Fibroblast of the conjunctiva (primary cell): Measurements from ENCODE around the gene GSC2.

Experiments used
- DNase-seq: peaks from one replicate; pipeline ENCODE4 v3.0.0-alpha.2; 2010; ENCODE audit warnings: low read depth

Gene GSC2

DNA sequence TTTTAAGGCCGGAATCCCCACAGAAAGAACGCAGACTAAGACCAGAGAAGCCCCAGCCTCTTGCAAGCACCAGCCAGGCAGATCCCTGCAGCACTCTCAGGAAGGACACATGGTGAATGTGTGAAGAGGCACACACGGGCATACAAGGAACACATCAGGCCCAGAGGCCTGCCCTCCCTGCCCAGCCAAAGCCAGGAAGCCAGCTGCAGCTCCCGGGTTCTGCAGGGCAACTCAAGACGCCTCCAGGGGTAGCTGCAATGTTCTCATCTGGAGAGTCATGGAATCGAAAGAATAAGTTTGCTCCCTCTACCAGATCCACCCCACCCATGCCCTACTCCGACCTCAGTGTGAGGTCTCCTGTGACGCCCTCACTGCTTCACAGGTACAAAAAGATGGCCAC lies 30.1 kb downstream of the GSC2 start:
- no peak for DNase-seq

DNA sequence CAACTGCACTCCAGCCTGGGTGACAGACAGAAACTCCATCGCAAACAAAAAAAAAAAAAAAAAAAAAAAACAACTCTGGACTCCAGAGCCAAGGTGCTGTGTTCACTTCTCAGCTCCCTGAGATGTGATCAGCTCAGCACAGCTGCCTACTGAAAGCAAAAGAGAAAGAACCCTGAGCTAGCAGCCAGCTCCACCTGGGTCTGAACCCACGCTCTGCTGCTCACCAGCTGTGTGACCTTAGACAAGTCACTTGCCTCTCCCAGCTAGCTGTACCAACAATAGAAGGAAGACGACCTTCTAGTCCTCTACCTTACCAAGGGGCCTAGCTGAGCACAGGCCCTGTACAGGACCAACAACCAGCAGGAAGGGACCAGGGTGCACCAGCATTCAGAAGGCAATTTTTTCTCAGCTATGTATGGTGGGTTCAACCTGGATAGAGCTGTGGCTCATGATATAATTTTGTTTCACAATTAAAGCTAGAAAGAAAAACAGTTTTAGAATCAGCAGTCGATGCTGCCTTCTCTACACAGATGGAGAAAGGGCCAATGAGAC lies 31.7 kb downstream of the GSC2 start:
- no peak for DNase-seq

DNA sequence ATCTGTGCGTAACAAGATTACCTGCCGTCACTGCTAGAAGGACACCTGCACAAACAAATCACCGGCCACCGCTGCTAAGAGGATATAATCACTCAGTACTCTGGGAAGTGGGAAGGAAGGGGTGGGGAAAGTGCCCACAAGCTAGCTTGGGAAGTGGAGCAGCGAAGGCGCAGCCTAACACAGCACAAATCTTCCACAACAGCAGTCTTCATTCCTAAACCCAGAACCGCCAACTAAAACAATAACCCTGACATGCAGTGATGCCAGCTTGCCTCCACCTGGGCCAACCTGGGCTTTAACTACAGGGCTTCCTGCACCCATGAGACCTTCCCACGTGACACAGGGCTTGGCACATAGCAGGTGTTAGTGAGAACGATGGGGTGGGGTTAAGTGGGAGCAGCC lies 33.0 kb downstream of the GSC2 start:
- no peak for DNase-seq

DNA sequence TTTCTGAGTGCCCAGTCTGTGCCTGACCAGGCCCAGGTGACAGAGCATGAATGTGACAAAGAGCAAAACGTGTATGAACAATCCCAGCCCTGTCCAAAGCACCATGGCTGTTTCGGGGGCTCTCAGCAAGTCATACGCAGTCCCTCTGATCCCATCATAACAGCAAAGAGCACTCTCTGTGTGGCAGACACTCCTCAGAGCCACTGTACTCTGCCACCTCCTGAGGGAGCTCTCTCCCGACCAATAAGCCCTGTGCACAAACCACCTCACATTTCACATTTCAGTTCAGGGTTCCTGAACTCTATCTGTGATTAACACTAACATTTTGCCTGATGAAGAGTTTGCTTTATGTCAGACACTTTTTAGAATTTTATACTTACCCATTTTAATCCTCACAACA lies 34.5 kb downstream of the GSC2 start:
- DNase-seq = no peak

DNA sequence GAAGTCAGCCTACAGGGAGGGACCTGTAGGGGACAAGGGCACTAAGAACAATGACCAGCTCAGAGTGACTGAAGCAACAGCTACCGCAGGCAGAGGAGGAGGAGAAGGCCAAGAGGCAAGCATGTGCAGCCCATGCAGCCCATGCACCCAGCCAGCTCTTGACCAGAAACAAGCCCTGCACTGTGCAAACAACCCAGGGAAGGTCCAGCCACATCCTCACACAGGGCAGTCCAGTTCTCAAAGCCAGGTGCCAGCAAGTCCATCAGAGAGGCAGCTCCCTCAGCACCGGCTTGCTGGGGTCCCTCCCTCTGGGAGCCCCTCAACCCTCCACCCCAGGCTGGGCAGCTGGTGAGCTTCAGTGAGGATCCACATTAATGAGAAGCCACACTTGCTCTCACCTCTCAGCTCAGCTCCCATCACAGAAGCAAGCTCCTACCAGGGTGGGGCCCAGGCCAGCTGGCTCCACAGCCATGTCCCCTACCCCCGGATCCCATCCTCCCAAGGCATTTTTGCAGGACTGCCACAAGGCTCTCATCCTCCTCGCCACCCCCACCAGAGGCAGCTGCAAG lies 35.0 kb downstream of the GSC2 start:
- no peak for DNase-seq

DNA sequence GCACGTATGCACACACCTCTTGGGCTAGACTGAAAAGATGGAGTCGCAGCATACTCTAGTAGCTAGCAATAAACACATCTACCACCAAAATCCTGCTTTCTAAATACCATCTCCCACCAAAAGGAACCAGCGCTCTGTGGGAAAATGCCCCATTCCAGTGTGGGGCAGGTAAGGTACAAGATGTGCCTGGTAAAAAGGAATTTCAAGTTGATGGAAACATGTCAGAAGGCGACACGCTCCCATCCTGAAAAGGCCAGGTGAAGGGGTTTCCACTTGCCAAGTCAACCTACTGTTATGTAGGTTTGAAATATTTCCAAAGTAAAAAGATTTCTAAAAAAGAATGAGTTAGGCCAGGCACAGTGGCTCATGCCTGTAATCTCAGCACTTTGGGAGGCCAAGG lies 36.7 kb downstream of the GSC2 start:
- DNase-seq = no peak

DNA sequence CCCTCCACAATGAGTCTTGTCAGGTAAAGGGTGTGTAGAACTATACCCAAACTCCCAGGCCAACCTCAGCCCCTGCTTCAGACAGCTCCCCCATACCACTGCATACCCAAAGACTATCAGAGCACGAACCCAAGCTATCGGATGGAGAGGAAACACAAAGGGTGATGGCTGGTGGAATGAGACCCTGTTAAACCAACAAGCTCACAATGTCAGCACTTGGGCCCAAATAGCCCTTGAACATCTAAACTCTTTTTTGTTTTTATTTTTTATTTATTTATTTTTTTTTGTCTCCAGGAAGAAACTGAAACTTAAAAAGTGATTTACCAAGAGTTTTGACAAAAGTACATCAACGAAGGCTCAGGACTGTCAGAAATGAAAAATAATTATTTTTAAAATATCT lies 38.5 kb downstream of the GSC2 start:
- no peak for DNase-seq

DNA sequence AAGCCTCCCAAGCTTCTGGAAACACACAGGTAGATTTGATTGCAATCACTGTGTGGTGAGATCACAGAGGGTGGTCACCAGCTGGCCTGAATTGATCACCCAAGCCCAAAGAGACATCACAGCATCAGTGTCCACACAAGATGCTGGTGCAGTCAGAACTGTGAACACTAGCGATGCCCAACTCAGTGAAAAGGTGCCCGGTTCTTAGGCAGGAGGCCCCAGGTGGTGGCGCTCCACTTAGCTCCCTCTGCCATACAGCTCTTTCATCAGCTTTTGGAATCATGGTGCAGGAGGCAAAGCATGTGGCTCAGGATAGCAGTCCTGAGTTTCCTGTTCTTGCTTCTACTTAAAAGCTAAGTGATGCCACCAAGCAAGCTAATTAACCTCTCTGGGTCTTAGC lies 39.0 kb downstream of the GSC2 start:
- DNase-seq = no peak

DNA sequence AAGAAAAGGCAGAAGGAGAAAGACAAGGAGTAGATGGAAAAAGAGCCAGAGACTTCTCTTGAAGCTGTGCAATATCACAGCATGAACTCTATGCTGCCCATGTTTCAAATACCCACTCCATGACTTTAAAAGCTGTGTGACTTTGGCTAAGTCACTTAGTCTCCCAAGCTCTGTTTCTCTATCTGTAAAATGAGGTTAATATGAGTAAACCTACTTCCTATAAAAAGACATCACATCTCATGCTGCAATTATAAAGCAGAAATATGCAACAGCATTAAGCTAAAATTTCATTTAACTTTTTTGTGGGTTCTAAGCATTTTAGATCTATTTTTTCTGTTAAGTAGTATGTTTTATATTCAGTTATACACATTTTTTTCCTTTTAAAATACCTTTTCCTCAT lies 39.4 kb downstream of the GSC2 start:
- no peak for DNase-seq

DNA sequence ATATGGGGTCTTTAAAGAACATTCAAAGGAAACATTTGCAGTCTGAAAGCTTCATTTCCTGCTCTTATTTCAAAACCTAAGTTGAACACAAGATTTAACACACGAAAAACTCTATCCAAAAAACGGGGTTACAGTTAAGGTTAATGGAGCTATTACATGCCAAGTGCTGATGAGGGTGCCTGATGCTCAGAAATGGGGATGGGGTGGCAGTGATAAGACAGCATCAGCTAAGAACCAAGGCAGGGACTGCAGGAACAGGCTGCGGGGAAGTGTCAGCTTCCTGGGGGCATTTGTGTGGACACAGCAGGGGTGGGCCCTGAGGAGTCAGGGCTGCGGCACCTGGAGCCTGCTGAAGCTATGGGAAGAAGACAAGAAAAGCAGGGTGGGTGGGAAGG lies 40.0 kb downstream of the GSC2 start:
- DNase-seq = no peak

DNA sequence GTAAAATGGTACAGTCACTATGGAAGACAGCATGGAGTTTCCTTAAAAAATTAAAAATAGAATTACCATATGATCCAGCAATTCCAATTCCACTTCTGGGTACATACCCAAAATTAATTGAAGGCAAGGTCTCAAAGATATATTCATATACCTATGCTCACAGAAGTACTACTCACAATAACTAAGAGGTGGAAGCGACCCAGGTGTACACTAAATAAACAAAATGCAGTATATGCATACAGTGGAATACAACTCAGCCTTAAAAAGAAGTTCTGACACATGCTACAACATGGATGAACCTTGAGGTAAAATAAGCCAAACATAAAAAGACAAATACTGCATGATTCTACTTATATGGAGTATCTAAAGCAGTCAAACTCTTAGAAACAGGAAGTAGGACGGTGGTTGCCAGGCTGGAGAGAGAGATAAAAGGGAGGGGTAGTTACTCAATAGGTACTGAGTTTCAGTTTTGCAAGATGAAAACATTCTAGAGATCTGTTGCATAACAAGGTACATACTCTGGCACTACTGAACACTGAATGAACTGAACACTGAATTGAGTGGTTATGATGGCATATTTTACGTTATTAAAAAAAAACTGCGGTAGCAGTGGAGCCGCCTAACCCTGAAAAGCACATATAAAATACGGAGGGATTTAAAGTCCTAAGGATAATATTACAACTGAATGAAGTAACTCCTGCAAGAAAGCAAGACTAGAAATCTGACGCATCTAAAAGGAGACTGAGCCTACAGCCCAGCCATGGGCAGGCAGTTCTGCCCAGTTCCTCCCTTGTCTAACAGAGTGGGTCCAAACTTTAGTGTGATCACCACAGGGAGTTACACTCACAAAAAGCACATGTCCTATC lies 40.7 kb downstream of the GSC2 start:
- no peak for DNase-seq

DNA sequence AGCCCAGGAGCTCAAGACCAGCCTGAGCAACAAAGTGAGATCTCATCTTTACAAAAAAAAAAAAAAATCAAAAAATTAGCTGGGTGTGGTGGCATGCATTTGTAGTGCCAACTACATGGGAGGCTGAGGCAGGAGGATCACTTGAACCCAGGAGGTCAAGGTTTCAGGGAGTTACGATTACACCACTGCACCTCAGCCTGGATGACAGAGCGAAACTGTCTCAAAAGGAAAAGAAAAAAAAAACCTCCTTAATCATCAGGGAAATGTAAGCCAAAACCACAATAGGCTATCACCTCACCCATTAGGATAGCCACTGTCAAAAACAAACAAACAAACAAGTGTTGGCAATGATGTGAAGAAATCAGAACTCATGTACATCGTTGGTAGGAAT lies 41.3 kb downstream of the GSC2 start:
- no peak for DNase-seq

DNA sequence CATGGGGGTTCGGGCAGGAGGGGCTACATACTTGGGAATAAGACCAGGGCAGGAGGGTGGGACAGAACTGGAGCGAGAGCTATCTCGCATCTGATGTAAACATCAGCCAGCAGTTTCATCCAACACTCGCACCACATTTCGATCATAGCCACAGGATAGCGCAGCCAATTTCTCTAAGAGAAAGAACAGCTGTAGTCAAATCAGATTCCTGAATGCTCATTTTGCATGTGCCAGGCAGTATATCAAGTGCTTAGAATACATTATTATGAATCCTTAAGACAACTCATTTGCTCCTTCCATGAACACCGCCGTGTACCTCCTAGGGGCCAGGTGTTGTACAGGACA lies 42.4 kb downstream of the GSC2 start:
- DNase-seq = no peak

DNA sequence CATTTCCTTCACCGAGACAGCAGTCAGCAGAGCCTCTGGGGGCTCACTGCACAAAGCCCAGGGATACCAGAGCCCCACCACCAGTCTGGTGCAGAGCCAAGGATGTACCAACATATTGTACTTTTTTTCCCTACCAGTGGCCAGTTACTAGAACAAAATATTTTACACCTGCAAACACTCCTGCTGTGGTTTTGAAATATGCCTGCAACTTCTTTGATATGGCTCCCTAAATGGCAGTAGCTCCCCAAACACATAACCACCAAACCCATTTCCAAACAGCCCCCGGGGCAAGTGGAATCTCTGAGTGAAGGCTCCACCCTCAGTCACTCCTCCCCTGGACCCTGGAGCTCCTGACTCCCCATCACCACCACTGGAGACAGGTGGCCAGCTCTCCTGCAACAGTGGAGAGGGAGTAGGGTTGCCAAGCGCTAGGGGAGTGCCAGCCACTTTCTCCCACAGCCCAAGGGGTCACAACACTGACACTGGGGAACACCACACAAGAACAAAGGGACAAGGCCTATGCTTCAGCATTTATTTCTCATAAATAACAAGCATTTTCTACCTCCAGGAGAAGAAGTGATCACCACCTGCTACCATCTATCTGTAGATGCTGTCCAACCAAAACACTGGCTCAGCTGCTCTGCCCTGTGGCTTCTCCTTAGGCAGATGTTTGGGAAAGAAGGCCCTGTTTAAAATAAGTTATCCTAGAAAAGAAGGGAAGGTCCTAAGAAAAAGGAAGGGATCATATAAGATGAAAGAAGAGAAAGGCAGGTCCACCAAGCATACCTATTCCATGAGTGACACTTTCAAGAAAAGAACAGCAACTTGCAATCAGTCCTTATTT lies 43.0 kb downstream of the GSC2 start:
- DNase-seq = no peak

DNA sequence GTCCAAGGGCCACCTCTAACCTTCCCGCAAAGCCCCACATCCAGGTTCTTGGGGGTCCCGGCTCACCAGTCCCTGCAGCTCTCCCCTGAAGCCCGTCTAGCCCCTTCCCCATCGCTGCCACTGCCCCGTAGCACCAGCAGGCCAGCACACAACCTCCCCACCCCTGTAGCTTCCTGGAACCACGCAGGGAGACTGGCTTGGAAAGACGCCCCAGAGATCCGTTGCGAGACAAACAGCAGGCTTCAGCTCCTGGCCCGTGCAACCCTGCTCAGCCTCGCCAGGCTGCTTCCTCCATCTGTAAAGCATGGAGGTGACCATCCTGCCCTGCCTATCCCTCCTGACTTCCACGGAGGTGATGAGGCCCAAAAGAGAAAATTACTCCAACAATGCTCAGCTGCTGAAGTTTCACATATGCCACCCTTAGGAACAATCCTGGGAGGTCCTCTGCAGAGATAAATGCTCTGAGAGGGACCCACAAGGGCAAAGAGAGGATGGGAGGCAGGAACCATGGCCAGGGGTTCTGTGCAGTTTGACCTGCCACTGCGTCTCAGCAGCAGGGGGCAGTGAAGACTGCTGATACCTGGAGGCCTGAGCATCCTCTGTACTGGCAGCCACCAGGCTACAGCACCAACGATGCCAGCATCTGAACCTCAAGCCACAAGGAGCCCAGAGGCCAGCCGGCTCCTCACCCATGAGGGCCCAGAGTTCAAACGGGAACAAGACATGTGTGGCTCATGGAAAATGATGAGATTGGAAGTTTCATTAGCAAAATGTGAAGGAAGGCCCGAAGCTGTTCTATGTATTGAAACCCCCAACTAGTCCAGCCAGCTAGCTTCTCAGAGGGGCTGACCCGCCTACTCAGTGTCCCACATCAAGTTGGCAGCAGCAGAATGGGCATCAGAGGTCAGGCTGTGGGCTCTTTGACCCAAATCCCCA lies 44.0 kb downstream of the GSC2 start:
- DNase-seq = no peak

DNA sequence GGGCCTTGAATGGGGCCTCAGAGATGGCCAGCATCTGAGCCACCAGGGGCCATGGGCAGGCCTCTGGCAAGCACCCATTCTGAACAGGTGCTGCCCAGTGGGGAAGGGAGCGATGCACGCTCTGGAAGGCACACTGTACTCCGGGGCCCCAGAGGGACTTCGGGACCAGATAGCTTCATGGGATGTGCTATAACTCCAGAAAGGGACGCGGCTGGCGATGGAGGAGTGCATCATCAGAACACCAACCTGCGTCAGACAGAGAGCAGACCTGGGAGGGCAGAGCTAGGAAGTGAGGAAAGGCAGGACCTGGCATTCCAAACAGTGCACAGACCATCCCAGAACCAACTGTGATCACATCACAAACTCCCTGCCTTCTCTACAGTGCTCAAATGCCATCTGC lies 44.6 kb downstream of the GSC2 start:
- DNase-seq = no peak

DNA sequence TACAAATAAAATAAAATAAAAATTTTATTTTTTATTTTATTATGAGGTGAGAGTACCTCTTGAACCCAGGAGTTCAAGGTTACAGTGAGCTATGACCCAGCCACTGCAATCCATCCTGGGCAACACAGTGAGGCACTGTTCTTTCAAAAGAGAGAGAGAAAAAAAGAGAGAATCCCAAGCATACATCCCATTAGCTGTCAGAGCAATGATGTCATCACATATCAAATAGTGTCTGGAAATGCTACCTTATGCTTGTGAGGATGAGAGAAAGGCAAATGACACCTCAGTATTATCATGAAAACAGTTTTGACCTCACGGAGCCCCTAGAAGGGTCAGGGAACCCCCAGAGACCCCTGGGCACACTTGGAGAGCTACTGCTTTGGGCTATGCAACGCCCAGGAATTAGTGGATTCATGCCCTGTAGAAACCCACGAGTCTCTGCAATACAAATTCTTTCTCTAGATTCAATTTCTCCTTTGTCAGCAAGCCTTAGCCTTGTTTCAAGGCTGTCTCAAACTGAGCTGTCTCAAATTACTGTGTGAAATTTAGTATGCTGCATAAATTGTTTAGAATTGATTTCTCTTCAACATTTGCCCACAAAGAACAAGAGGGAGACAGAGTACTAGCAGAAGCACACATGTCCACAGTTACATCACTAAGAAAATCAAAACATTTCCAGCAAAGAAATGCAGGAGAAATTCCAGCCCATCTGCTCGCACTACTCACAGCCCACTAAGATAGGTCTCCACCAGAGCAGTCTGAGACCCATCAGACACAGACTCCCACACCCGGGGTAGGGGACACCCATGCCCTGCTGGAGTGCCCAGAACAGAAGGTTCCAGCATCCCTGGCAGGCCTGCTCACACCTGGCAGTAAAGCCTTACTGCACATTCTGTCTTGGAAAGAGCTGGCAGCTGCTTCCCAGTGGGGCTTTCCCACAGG lies 45.9 kb downstream of the GSC2 start:
- no peak for DNase-seq

DNA sequence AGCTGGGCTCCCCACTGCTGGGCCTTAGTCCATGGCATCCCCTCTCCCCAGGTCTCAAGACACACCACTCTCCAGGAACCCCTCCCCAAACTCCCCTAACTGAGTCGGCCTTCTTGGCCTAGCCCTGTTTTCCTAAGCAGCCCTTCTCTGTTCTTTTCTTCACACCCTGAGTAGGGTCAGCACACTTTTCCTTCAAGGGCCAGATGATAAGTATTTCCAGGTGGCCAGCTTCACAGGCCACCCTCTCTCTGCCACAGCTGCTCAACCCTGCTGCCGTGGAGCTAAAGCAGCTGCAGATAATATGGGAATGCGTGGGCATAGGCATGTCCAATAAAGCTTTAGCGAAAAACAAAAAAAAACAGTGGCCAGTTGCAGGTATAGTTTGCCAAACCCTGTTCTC lies 51.9 kb downstream of the GSC2 start:
- no peak for DNase-seq

DNA sequence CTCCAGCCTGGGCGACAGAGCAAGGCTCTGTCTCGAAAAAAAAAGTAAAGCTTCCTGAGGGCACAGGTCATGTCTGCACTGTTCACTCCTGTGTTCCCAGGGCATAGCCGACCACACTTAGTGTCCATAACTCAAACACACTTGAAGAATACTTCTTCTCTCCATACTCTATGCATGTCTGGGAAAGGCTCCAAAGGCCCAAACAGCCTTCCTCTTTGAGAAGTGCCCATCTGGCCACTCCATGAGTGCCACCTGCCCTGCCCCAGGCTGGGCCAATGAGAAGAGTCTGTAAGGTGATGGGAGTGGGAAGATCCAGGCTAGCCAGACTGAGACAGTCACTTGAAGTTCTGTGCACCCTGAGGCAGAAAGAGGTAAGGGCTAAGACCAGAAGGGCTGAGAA lies 52.6 kb downstream of the GSC2 start:
- DNase-seq = no peak
